ENCODE data around the gene MSL2.
"Not testable (repeated sequence)": the region's sequence is repeated elsewhere in the genome, so short reads cannot be mapped to it uniquely, and the experiment has no call there.

Gene MSL2

DNA sequence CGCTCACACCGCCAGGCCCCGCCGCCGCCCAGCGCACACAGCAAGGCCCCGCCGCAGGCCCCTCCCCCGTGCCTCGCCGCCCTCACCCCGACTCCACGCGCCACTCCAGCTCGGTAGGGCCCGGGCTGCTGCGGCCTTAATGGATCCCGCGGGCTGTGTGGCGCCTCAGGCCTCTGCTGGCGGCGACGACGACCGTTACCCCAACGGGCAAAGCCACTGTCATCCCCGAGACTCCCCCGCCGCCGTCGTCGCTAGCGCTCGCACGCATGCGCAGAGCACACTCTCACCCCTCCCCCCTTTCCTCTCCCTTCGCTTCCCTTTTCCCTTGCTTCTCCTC lies at the start of gene MSL2:
Gene MSL2, minus strand, starts transcription at position 272 of the 337 bp plus-strand sequence. CDS start 1,222 bp downstream, outside the sequence.
- DNase-seq (ENCODE audit: low spot score), result no peak

GRCh38 chr3:136245691-136246090 lies 49.6 kb upstream of the MSL2 start:
- no peak for DNase-seq (ENCODE audit: low spot score)

DNA sequence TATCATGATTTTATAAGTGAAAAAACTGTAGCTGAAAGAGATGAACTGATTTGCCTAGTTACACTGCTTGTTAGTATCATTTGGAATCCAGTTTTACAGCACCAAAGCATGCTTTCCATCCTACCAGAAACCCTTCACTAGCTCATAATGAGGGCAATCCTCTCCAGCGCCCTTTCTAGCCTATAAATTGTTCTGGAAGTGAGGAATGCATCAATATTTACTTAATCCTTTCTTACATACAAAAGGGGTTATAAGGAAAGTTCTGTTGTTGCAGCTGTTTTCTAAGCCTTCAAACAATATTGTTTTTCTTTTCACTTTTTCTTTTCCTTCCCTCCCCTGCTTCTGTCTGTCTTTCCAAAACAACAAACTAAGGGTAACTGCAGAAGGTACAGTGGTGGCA lies 43.0 kb upstream of the MSL2 start:
- no peak for DNase-seq (ENCODE audit: low spot score)

- no peak for DNase-seq (ENCODE audit: low spot score)
These were observed 42.0 kb upstream of the MSL2 start for GRCh38 chr3:136237961-136238649.

GRCh38 chr3:136237103-136237502 lies 41.0 kb upstream of the MSL2 start:
- DNase-seq (ENCODE audit: low spot score), result no peak

- no peak for DNase-seq (ENCODE audit: low spot score)
These were observed 40.0 kb upstream of the MSL2 start for GRCh38 chr3:136236109-136236508.

DNA sequence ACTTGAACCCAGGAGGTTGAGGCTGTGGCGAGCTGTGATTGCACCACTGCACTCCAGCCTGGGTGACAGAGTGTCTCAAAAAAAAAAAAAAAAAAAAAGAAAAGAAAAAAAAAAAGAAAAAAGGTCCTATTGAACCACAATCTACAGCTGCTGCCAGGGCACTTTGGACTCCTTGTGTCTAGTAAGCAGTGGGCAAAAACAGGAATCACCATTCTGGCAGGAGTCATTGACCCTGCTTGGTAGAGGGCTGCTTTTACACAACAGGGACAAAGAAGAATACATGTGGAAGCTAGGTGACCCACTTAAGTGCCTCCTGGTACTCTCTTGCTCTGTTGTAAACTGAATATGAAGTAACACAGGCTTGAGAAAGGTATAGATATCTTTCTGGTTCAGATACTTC lies 39.4 kb upstream of the MSL2 start:
- no peak for DNase-seq (ENCODE audit: low spot score)

DNA sequence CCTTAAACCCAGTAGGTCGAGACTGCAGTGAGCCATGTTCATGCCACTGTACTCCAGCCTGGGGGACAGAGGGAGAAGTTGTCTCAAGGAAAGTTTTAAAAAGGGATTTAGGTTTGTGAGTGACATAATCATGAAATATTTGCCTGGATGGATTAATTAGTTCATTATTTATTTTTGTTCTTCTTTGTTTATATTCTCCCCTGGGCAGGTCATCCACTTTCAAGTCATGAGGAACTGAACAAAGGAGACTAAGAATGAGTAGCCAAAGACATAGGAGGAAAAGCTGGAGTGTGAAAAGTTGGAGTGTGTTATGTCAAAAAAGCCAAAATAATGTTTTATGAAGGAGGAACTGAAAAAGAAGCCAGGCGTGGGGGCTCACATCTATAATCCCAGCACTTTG lies 36.3 kb upstream of the MSL2 start:
- DNase-seq (ENCODE audit: low spot score), result no peak

- DNase-seq (ENCODE audit: low spot score), result not testable (repeated sequence)
These were observed 26.6 kb upstream of the MSL2 start for GRCh38 chr3:136222746-136223145.

DNA sequence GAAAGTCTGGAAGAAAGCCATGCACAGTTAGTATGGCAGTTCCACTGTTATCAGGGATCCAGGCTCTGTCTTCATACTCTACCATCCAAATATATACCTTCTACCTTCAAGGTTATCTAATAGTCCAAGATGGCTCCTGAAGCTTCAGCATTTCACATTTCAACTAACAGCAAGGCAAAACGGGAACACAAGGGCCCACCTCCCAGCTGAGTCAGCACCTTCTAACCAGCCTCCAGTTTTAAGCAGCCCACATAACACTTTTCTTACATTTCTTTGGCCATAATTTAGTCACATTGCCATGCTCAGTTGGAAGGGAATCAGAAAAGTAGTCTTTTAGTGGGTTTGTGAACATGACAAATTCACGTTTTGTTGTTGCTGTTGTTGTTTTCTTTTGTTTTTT lies 15.4 kb upstream of the MSL2 start:
- no peak for DNase-seq (ENCODE audit: low spot score)

DNA sequence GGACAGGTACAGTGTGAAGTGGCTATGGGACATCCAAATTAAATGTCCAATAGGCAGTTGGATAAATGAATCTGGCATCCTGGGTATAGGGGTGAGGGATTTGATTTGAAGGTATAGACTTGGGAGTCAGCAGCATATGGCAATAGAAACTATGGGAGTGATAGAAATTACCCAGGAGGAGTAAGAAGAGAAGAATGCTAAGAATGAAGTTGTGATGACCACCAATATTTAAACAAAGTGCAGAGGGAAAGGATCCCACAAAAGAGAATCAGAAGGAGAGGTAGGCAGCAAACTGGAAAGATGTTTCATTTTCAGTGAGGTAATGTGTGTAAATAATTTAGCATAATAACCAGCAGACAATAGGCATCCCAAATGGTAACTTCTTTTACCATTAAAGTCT lies 13.8 kb upstream of the MSL2 start:
- DNase-seq (ENCODE audit: low spot score), result no peak

GRCh38 chr3:136207489-136208115 lies 11.5 kb upstream of the MSL2 start:
- no peak for DNase-seq (ENCODE audit: low spot score)

DNA sequence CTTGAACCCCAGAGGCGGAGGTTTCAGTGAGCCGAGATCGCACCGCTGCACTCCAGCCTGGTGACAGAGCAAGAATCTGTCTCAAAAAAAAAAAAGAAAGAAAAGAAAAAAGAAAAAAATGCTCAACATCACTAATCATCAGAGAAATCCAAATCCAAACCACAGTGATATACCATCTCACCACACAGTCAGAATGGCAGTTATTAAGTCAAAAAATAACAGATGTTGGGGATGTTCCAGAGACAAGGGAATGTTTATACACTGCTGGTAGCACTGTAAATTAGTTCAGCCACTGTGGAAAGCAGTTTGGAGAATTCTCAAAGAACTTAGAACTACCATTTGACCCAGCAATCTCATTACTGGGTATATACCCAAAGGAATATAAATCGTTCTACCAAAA lies 3.1 kb upstream of the MSL2 start:
- DNase-seq (ENCODE audit: low spot score), result not testable (repeated sequence)

GRCh38 chr3:136198462-136199078 lies 2.4 kb upstream of the MSL2 start:
- DNase-seq (ENCODE audit: low spot score), result not testable (repeated sequence)

GRCh38 chr3:136197159-136197793 lies 1.1 kb upstream of the MSL2 start:
- no peak for DNase-seq (ENCODE audit: low spot score)

GRCh38 chr3:136196401-136197158 lies 445 bp upstream of the MSL2 start:
- peak; percentile 98 for DNase-seq (ENCODE audit: low spot score)

GRCh38 chr3:136195258-136196063 lies 674 bp downstream of the MSL2 start:
- peak; percentile 69 for DNase-seq (ENCODE audit: low spot score)

GRCh38 chr3:136194409-136195257 lies 1.5 kb downstream of the MSL2 start:
- DNase-seq (ENCODE audit: low spot score), result peak; percentile 53

GRCh38 chr3:136193278-136194054 lies 2.7 kb downstream of the MSL2 start:
- peak; percentile 60 for DNase-seq (ENCODE audit: low spot score)

DNA sequence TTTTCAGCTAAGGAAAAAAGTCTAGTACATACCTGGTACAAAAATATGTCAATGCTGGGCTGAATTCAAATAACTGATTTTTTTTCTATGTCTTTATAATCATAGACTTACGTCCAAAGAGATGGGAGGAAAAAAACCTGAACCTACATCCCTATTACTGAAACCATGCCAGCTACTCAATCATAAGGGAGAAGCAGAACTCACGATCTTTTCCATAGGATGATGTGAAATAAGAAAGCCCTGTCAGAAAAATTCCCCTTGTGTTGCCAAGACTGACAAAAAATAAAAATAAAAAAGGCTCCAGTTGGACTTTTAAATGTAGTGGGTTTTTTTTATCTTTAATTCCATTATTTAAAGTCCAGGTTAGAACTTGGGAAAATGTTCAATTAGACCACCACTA lies 3.3 kb downstream of the MSL2 start:
- DNase-seq (ENCODE audit: low spot score), result peak; percentile 42
